ENCODE measurements around the gene KCNIP4. TPM values are rescaled to one million over a fixed set of nuclear protein-coding genes. Genes with fewer than 3 reads are reported as not detected.

The KCNIP4 gene
- total and polyA plus RNA-seq, 2 of the 4 experiments (the other 2 are of a cell fraction) = not detected

- Histone ChIP-seq H3K9ac (ENCODE audit: low read depth, low read length) (no peak overlapping the region), H4K8ac (ENCODE audit: low read depth in 2 of 2, low read length in 2 of 2) (no peak overlapping the region), H4K20me1 (ENCODE audit: insufficient read depth, low read length) (no peaks in the 10 kb centered on the region), H3K27ac (ENCODE audit: insufficient read depth, low read length) (no peak overlapping the region), H3K14ac (replicated peaks; ENCODE audit: low read depth, low read length) (no peak overlapping the region), H3K4me3 (ENCODE audit: insufficient read depth, low read depth, low read length) (no peak overlapping the region), H3K23ac (ENCODE audit: low read depth, low read length) (no peak overlapping the region), H2AK5ac (ENCODE audit: low read depth, low read length) (no peak overlapping the region), H2BK15ac (ENCODE audit: low read depth, low read length) (no peak overlapping the region), H3K79me1 (ENCODE audit: low read depth in 1 of 2, low read length in 2 of 2) (no peaks in the 10 kb centered on the region), H2AK9ac (replicated peaks; ENCODE audit: low read depth, low read length, poor library complexity) (no peak overlapping the region), H3K56ac (ENCODE audit: extremely low read depth, insufficient read depth, low read length) (no peak overlapping the region), H3K27me3 (ENCODE audit: control insufficient read depth, insufficient read depth, low read length) (no peaks in the 10 kb centered on the region), H3K18ac (ENCODE audit: low read depth, low read length) (no peak overlapping the region), H2BK20ac (ENCODE audit: low read depth, low read length) (no peak overlapping the region), H2BK5ac (ENCODE audit: low read depth, low read length, poor library complexity, severe bottlenecking) (no peak overlapping the region), H3K4me2 (ENCODE audit: low read depth, low read length) (no peak overlapping the region), H4K5ac (ENCODE audit: low read depth, low read length) (no peak overlapping the region), H3K4ac (ENCODE audit: low read depth, low read length) (no peak overlapping the region), H2BK120ac (ENCODE audit: low read depth, low read length) (no peak overlapping the region), H3K4me1 (ENCODE audit: control insufficient read depth, insufficient read depth, low read length) (no peaks in the 10 kb centered on the region), H3K9me1 (ENCODE audit: insufficient read depth, low read length) (no peaks in the 10 kb centered on the region), H3K9me3 (ENCODE audit: control insufficient read depth, insufficient read depth, low read length) (peaks cover 6% of the 10 kb centered on the region; the same call in 1 of the 2 replicates), H3K36me3 (ENCODE audit: control insufficient read depth, insufficient read depth, low read length) (no peaks in the 10 kb centered on the region), H4K91ac (ENCODE audit: insufficient read depth, low read depth, low read length) (no peak overlapping the region), H2AFZ (replicated peaks; ENCODE audit: low read length, poor library complexity) (no peak overlapping the region)
- BruUV-seq (replicated peaks) = no TSS peak
- in situ Hi-C loops (cut with MboI; ENCODE audit: low sequenced_read_pairs) = no loop called here
- POLR2A ChIA-PET (ENCODE audit: unreplicated experiment) = no interaction called here
- DNase-seq = no peak
- intact Hi-C loops (cut with micrococcal nuclease) = no loop called here
- dilution Hi-C loops (cut with HindIII; ENCODE audit: low sequenced_read_pairs, unreplicated experiment) = no loop called here
- no peak for ATAC-seq (ENCODE audit: low read depth)
- 8% methylated on average over 23 of the region's 31 CpGs; no CpG with 5 or more reads in 1 of the 2 experiments for WGBS, 2 experiments (ENCODE audit: extremely low coverage in 2 of 2, insufficient read length in 1 of 2)
- CTCF ChIA-PET = no interaction called here
- TF ChIP-seq MAFK (IDR thresholded peaks at IDR 0.05; ENCODE audit: low read depth, low read length) (no peak), BHLHE40 (IDR thresholded peaks at IDR 0.05; ENCODE audit: low read depth, low read length) (no peak), MAZ (IDR thresholded peaks at IDR 0.05; ENCODE audit: borderline replicate concordance, low read depth, low read length) (no peak), CHD1 (IDR thresholded peaks at IDR 0.05; ENCODE audit: low read depth, low read length) (no peak), MXI1 (IDR thresholded peaks at IDR 0.05; ENCODE audit: borderline replicate concordance, low read depth, low read length) (no peak), RCOR1 (IDR thresholded peaks at IDR 0.05; ENCODE audit: insufficient replicate concordance, low read length) (no peak), RFX5 (IDR thresholded peaks at IDR 0.05; ENCODE audit: low read depth, low read length) (no peak), CEBPB (IDR thresholded peaks at IDR 0.05; ENCODE audit: low read depth, low read length) (no peak), FOS (IDR thresholded peaks at IDR 0.05; ENCODE audit: low read depth, low read length) (no peak)
Measured at GRCh38 chr4:20983763-20984575, 964.6 kb downstream of the KCNIP4 start.
